ENCODE measurements around the gene ACOT11. TPM values are rescaled to one million over a fixed set of nuclear protein-coding genes. Genes with fewer than 3 reads are reported as not detected.

The ACOT11 gene
- total and polyA plus RNA-seq, 2 of the 13 experiments (the other 11 are each of a cell fraction or from before 2014, with no cell fraction given): 2.6 to 3.3 TPM

GRCh38 chr1:54542120-54542961 lies 5.7 kb upstream of the ACOT11 start:
- DNase-seq (ENCODE audit: low spot score): peak; percentile 81
- in situ Hi-C loops (cut with HindIII; ENCODE audit: extremely low pct_ligation_motif_present, low pct_unique_long_range_greater_than_20kb) (no loop called here), intact Hi-C loops (cut with micrococcal nuclease; ENCODE audit: unreplicated experiment) (loop anchor here (2.0 to 10.0 kb wide), 2 partner anchors 48 to 172 kb away; partner anchors contain the start of gene TTC4)
- peak; percentile 44 for FAIRE-seq
- Histone ChIP-seq H3K4me3 (replicated peaks in 1 of 3; ENCODE audit: insufficient read depth in 1 of 3, low read depth in 2 of 3, low read length in 3 of 3) (peak overlapping the region; percentile 60 to 81 (median 68)), H3K4me1 (ENCODE audit: insufficient read depth, low read length) (peaks cover 59% of the 10 kb centered on the region), H3K36me3 (replicated peaks in 1 of 2; ENCODE audit: control insufficient read depth in 1 of 2, insufficient read depth in 2 of 2, low read length in 2 of 2) (no peaks in the 10 kb centered on the region), H3K4me2 (ENCODE audit: low read depth, low read length) (peak overlapping the region; percentile 97), H3K27ac (ENCODE audit: extremely low read length, insufficient read depth, low read length) (peak overlapping the region; percentile 88), H4K20me1 (ENCODE audit: insufficient read depth, low read length) (no peaks in the 10 kb centered on the region), H3K9ac (ENCODE audit: insufficient read depth, low read depth, low read length) (peak overlapping the region; percentile 70), H2AFZ (ENCODE audit: low read length) (peak overlapping the region; percentile 44), H3K9me3 (ENCODE audit: low read length) (no peaks in the 10 kb centered on the region), H3K27me3 (ENCODE audit: control insufficient read depth in 1 of 2, insufficient read depth in 2 of 2, low read length in 2 of 2) (no peaks in the 10 kb centered on the region), H3K79me2 (ENCODE audit: insufficient read depth, low read length) (no peaks in the 10 kb centered on the region)
- CTCF ChIA-PET (ENCODE audit: low intra/inter-chr PET ratio, low total read pairs): no interaction called here
- BruUV-seq (replicated peaks): no TSS peak
- POLR2A ChIA-PET: interaction anchor here (0.6 to 2.3 kb wide), 2 partner anchors 14 to 37 kb away, joined by 3 to 8 read pairs; no protein-coding TSS in a partner anchor
- WGBS (ENCODE audit: low lambda C conversion rate): 0% methylated on average over 6 of the region's 61 CpGs
- peak; percentile 93 for ATAC-seq
- TF ChIP-seq ZBTB3 (CRISPR knock-in tag; IDR thresholded peaks at IDR 0.05; ENCODE audit: borderline replicate concordance, low read depth) (no peak), MAFF (IDR thresholded peaks at IDR 0.05; ENCODE audit: low read depth, low read length) (no peak), KDM3A (CRISPR knock-in tag; IDR thresholded peaks at IDR 0.05; ENCODE audit: low read depth) (no peak), ZFY (CRISPR knock-in tag; IDR thresholded peaks at IDR 0.05) (peak; percentile 85), CREBL2 (CRISPR knock-in tag; IDR thresholded peaks at IDR 0.05; ENCODE audit: borderline replicate concordance) (no peak; the same call in 1 of the 2 replicates), SAP130 (CRISPR knock-in tag; IDR thresholded peaks at IDR 0.05; ENCODE audit: low read depth) (peak; percentile 57), ARID3A (IDR thresholded peaks at IDR 0.05; ENCODE audit: low read depth, low read length) (no peak), HNF4G (IDR thresholded peaks at IDR 0.05; ENCODE audit: borderline replicate concordance, low read depth, low read length) (peak; percentile 41; the same call in 1 of the 2 replicates), HNF4G (CRISPR knock-in tag; IDR thresholded peaks at IDR 0.05; ENCODE audit: borderline replicate concordance, low read depth) (peak; percentile 25; the same call in 1 of the 2 replicates), ZNF598 (CRISPR knock-in tag; IDR thresholded peaks at IDR 0.05; ENCODE audit: borderline replicate concordance) (no peak), GABPA (IDR thresholded peaks at IDR 0.05; ENCODE audit: low read depth, low read length) (no peak), GABPA (CRISPR knock-in tag; IDR thresholded peaks at IDR 0.05; ENCODE audit: low read depth) (no peak), POLR2A (IDR thresholded peaks at IDR 0.05; ENCODE audit: insufficient read depth in 1 of 2, low read depth in 2 of 2, low read length in 2 of 2) (peak; percentile 45 to 64; a peak in 3 of 4 replicates), TAF1 (CRISPR knock-in tag; IDR thresholded peaks at IDR 0.05) (peak; percentile 49), PCBP2 (optimal IDR thresholded peaks at IDR 0.05; ENCODE audit: low read depth, low read length, poor library complexity, severe bottlenecking) (no peak), SALL2 (CRISPR knock-in tag; IDR thresholded peaks at IDR 0.05) (no peak; the same call in 1 of the 2 replicates), KLF12 (CRISPR knock-in tag; IDR thresholded peaks at IDR 0.05; ENCODE audit: borderline replicate concordance) (peak; percentile 80; the same call in 1 of the 2 replicates), ZNF225 (CRISPR knock-in tag; IDR thresholded peaks at IDR 0.05) (no peak), MAF1 (CRISPR knock-in tag; IDR thresholded peaks at IDR 0.05; ENCODE audit: borderline replicate concordance) (0 out of 2 replicates have a peak, but pooled peaks have one; percentile 47), ZNF597 (CRISPR knock-in tag; IDR thresholded peaks at IDR 0.05) (no peak), MATR3 (CRISPR knock-in tag; IDR thresholded peaks at IDR 0.05) (no peak)

Measured in HepG2 (cell line).